Neural cell (in vitro differentiated cells): Measurements from ENCODE around the gene ATP1A2.

Experiments
- CTCF ChIP-seq: fragments of 450-650 bp; IDR thresholded peaks from 2 replicates; pipeline ENCODE4 v1.5.1; 2014; ENCODE audit warnings: antibody characterized with exemption, mild to moderate bottlenecking, moderate library complexity; ENCODE audit not compliant: poor library complexity, severe bottlenecking
- EP300 ChIP-seq: fragments of 450-650 bp; conservative IDR thresholded peaks from 2 replicates; pipeline ENCODE4 v1.6.1; 2014; ENCODE audit warnings: antibody characterized with exemption, mild to moderate bottlenecking, moderate library complexity; ENCODE audit not compliant: poor library complexity, severe bottlenecking
- EZH2 ChIP-seq: fragments of 200-600, 300-800 bp; shearing (Covaris generic), sonication (generic); IDR thresholded peaks from 2 replicates; pipeline ENCODE4 v1.6.1; 2014; ENCODE audit warnings: antibody characterized with exemption, low read length, borderline replicate concordance, mild to moderate bottlenecking; ENCODE audit not compliant: insufficient read depth, poor library complexity, severe bottlenecking
- MXI1 ChIP-seq: fragments of 450-650 bp; conservative IDR thresholded peaks from 2 replicates; pipeline ENCODE4 v1.6.1; 2014; ENCODE audit warnings: antibody characterized with exemption, mild to moderate bottlenecking; ENCODE audit not compliant: poor library complexity, severe bottlenecking
- POLR2AphosphoS5 ChIP-seq: IDR thresholded peaks from 2 replicates; pipeline ENCODE4 v1.6.1; 2012
- RAD21 ChIP-seq: fragments of 450-650 bp; conservative IDR thresholded peaks from 2 replicates; pipeline ENCODE4 v1.6.1; 2014; ENCODE audit warnings: antibody characterized with exemption, mild to moderate bottlenecking, moderate library complexity
- REST ChIP-seq: IDR thresholded peaks from 2 replicates; pipeline ENCODE4 v1.6.1; 2012; ENCODE audit warnings: borderline replicate concordance
- SMC3 ChIP-seq: fragments of 450-650 bp; conservative IDR thresholded peaks from 2 replicates; pipeline ENCODE4 v1.6.1; 2014; ENCODE audit warnings: antibody characterized with exemption, mild to moderate bottlenecking, moderate library complexity; ENCODE audit not compliant: poor library complexity
- TAF1 ChIP-seq: IDR thresholded peaks from 2 replicates; pipeline ENCODE4 v1.6.1; 2012; ENCODE audit warnings: low read depth

DNA sequence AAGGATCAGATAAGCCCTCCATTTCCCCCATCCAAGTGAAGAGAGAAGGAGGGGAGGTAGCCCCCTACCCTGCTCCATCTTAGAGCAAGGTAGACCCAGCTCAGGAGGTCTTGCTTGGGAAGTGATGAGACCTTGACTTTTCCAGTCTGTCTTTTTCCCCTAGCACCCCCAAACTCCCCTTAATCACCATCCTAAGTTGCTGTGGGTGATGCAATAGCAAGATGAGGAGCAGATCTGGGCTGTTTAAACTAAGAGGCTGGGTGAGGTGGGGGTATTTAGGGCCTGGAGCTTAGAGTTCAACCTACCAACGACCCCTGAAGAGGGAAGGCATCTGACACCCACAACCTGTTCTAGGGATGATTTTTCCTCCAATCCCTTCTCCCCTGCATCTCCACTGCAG is 1.7 kb downstream of the ATP1A2 start:
- no peak for TF ChIP-seq CTCF
- no peak for TF ChIP-seq EZH2
- no peak for TF ChIP-seq RAD21
- TF ChIP-seq POLR2AphosphoS5: no peak
- no peak for TF ChIP-seq REST
- no peak for TF ChIP-seq TAF1
- TF ChIP-seq EP300: no peak
- no peak for TF ChIP-seq SMC3
- TF ChIP-seq MXI1: no peak
